Uterus (tissue), 4 donors: ENCODE results near the gene ZBTB17. TPM values are rescaled to one million over a fixed set of nuclear protein-coding genes. Genes with fewer than 3 reads are reported as not detected.
A peak's percentile ranks its signal among the peaks of the same experiment; 100 is the strongest.

Experiments
- DNase-seq, 2 donors: peaks; one replicate each; pipeline ENCODE4 v3.0.0-alpha.2; 2019 to 2020
- H3K27ac ChIP-seq, 2 donors: fragments of 200-600 bp; sonication (generic); 1 replicate in 1 of 2; 2 replicates in 1 of 2; pipeline ENCODE4 v1.5.1; 2016 to 2018
- H3K27me3 ChIP-seq, 2 donors: fragments of 200-600 bp; sonication (generic); one replicate each; pipeline ENCODE4 v1.5.1; 2018 to 2019; ENCODE audit warnings: control low read depth in 1 of 2
- H3K36me3 ChIP-seq, 2 donors: fragments of 200-600 bp; sonication (generic); one replicate each; pipeline ENCODE4 v1.5.1; 2019; ENCODE audit warnings: control low read depth in 1 of 2
- H3K4me1 ChIP-seq, 2 donors: fragments of 200-600 bp; sonication (generic); one replicate each; pipeline ENCODE4 v1.5.1; 2018 to 2019; ENCODE audit warnings: control low read depth in 1 of 2
- H3K4me3 ChIP-seq, 2 donors: fragments of 200-600 bp; sonication (generic); 1 replicate in 1 of 2; 2 replicates in 1 of 2; pipeline ENCODE4 v1.5.1; 2018 to 2019; ENCODE audit warnings: mild to moderate bottlenecking in 1 of 2
- H3K9me3 ChIP-seq, 2 donors: fragments of 200-600 bp; sonication (generic); one replicate each; pipeline ENCODE4 v1.5.1; 2019; ENCODE audit warnings: control low read depth in 1 of 2
- POLR2A ChIP-seq, 2 donors: fragments of 450-650 bp; IDR thresholded peaks; one replicate each; pipeline ENCODE4 v1.6.1; 2016; ENCODE audit warnings: antibody characterized with exemption in 2 of 2, mild to moderate bottlenecking in 1 of 2, moderate library complexity in 1 of 2
- intact Hi-C: fragments of 100-400 bp; cut with DNase I; formaldehyde crosslinking; loops from one replicate; pipeline ENCODE4 v1.15.1; 2023; ENCODE audit warnings: low total_unique reads
- total RNA-seq, 4 donors: library from RNA; depleted of rRNA in 3 of 4; stranded (reverse); fragments of >200 nt in 3 of 4; gene quantifications; one replicate each; pipeline versions ENCODE4 v1.1.0 to v1.2.4, GENCODE V29; 2014 to 2023
- TF ChIP-seq, protein P1 (sequence below), 4 experiments: fragments of 200-600 bp in 2 of 4; fragments of 450-650 bp in 2 of 4; sonication (generic) in 2 of 4; IDR thresholded peaks; one replicate each; pipeline ENCODE4 v1.5.1; 2016 to 2019; ENCODE audit warnings: antibody characterized with exemption in 4 of 4, mild to moderate bottlenecking in 2 of 4, moderate library complexity in 1 of 4
- donor health status: DM: yes; HTN: yes; CAD: no.

The ZBTB17 gene
- total RNA-seq, 4 donors from 2014 or later, result 21.3 to 120 (median 70.0) TPM

DNA sequence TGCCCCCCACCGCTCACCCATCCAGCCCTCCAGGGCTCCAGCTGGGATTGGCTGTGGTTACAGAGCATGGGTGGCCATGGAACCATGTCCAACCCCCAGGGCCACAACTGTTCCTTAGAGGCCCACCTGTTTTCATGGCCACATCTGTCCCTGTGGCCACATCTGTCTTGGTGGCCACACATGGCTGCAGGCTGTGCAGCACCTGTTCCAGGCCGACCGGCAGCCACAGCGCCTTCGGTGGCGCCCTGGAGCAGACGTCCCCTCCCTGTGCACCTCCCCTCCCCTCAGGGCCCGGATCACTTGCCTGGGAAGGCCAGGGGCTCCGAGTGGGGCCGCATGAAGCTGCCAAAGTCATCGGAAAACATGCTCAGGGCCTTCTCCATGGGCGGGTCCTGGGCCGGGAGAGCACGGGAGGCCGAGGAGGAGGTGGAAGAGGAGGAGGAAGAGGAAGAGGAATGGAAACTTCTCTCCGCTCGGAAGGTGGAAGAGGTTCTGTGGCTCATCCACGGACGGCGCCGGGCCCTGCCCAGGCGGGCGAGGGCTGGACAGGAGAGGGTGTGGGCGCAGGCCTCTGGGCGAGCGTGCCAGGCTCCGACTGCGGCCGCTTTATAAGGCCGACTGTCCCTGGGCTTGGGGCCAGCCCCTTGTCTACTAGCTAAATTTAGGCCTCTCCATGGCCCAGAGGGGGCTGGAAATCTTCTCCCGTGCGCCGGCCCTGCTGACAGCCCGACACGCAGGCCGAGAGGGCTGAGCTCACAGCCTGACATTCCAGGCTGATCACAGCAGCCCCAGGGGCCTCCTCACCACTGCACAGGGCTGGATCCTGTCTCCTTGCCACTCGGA lies 41.8 kb upstream of the ZBTB17 start, which contains the start of gene HSPB7:
Gene HSPB7 (minus strand): TSS at position 583 of the 843 bp plus-strand sequence. CDS start 80 bp downstream, at position 503.
- H3K9me3 ChIP-seq, result no peaks in the 10 kb centered on the region
- peaks cover 20 to 33% of the 10 kb centered on the region in 2 donors for H3K4me1 ChIP-seq
- peak; percentile 94 to 96 for DNase-seq
- H3K36me3 ChIP-seq, result no peaks in the 10 kb centered on the region
- H3K4me3 ChIP-seq, result peak within 1 kb of the TSS; percentile 38 to 40
- peak within 1 kb of the TSS; percentile 97 for H3K27ac ChIP-seq
- H3K27me3 ChIP-seq, result no peaks in the 10 kb centered on the region
- TF ChIP-seq, protein P1, sequence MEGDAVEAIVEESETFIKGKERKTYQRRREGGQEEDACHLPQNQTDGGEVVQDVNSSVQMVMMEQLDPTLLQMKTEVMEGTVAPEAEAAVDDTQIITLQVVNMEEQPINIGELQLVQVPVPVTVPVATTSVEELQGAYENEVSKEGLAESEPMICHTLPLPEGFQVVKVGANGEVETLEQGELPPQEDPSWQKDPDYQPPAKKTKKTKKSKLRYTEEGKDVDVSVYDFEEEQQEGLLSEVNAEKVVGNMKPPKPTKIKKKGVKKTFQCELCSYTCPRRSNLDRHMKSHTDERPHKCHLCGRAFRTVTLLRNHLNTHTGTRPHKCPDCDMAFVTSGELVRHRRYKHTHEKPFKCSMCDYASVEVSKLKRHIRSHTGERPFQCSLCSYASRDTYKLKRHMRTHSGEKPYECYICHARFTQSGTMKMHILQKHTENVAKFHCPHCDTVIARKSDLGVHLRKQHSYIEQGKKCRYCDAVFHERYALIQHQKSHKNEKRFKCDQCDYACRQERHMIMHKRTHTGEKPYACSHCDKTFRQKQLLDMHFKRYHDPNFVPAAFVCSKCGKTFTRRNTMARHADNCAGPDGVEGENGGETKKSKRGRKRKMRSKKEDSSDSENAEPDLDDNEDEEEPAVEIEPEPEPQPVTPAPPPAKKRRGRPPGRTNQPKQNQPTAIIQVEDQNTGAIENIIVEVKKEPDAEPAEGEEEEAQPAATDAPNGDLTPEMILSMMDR (IDR thresholded peaks at IDR 0.05), result peak in 2 of 4 experiments; percentile 4 to 17
- TF ChIP-seq POLR2A (IDR thresholded peaks at IDR 0.05), result peak; percentile 58 to 83
- intact Hi-C loops, result no loop called here

DNA sequence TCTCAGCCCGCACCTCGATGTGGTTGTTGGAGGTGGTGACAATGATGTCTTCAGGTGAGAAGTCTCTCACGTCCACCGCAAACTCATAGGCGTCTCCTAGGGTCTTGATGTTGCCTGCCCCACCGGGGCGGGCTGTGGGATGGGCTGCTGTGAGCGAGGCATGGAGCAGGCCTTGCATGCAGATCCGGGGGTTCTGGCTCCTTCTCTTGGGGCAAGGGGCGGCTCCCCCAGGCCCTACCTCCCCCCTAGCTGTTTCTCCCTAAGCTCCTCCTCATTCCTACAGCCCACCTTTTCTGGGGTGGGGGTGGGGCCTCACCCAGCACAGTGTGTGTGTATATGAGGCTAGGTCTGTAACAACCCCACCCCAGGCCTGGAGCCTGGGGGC lies 41.2 kb upstream of the ZBTB17 start:
- Histone ChIP-seq H3K4me3 (peak overlapping the region; percentile 38 to 40), H3K4me1 (peaks cover 20 to 37% of the 10 kb centered on the region in 2 donors)
- intact Hi-C loops, result no loop called here

DNA sequence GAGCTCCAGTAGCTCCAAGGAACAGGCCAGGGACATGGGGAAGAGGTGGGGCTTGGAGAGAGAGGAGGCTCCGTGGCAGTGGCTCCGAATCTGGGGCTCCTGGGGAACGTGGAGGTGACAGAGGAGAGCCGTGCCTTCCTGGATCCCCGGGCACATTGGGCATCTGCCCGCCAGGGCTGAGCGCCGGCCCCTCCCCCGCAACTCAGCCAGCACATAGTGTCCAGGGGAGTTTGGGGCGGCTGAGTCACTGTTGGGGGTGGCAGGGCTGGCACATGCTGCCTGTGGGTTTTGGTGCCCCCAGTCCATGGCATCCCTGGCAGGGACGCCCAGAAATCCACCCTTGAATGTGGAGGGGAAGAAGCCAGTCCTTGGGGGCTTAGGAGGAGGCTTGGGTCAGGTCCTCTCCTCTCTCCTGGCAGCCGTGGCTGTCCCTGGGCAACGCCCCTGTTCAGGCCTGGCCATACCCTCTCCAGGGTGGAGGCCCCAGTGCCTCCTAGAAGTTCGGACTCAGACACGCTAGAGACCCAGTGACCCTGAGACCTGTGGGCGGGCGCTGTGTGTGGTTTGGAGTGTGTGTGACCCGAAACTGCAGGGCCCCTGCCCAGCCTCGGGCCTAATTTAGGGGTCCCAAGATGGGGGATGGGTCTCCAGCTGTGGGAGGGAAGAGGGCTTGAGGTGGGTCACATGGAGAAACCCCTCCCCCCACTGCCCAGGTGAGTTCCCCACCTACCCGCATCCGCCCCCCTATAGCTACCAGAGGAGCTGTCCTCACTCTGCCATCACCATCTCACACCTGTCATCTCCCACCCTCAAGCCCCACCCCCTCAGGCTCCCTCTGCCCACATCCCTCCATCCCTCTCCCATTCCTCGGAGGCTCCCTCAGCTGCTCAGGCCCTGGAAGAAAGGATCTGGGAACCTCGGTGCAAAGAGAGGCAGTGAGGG lies 40.3 kb upstream of the ZBTB17 start:
- peak in 1 of 2 donors; percentile 39 for TF ChIP-seq POLR2A (IDR thresholded peaks at IDR 0.05)
- TF ChIP-seq, protein P1 (IDR thresholded peaks at IDR 0.05), result no peak
- Histone ChIP-seq H3K27ac (peak overlapping the region; percentile 97), H3K27me3 (no peaks in the 10 kb centered on the region), H3K9me3 (no peaks in the 10 kb centered on the region), H3K4me1 (peaks cover 20 to 37% of the 10 kb centered on the region in 2 donors), H3K36me3 (no peaks in the 10 kb centered on the region), H3K4me3 (peak overlapping the region; percentile 38 to 40)
- DNase-seq, result peak; percentile 67 to 75
- intact Hi-C loops, result no loop called here

More for the DNA sequence above, 41.2 kb upstream of the ZBTB17 start:
- no peaks in the 10 kb centered on the region for H3K27me3 ChIP-seq
- H3K9me3 ChIP-seq, result no peaks in the 10 kb centered on the region
- H3K27ac ChIP-seq, result peak overlapping the region; percentile 97
- TF ChIP-seq, protein P1 (IDR thresholded peaks at IDR 0.05), result no peak
- no peak for TF ChIP-seq POLR2A (IDR thresholded peaks at IDR 0.05)
- H3K36me3 ChIP-seq, result no peaks in the 10 kb centered on the region
- DNase-seq, result no peak

DNA sequence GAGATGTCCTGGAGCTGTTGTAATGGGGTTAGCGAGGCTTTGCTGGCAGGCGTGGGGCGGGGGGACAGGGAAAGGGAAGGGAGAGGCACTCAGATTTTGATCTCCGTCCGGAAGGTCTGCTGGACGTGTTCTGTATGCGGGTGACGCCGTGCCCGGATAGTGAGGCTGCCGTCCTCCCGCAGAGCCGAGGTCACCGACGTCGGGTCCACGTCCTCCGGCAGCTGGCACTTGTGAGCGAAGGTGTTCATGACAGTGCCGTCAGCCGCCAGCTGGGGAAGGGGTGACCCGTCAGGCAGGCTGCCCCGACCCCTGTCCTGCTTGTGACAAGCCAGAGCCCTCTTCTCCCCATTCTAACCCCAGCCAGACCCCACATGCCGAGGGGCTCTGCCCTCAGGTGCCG lies 39.6 kb upstream of the ZBTB17 start:
- H3K27me3 ChIP-seq, result no peaks in the 10 kb centered on the region
- TF ChIP-seq, protein P1 (IDR thresholded peaks at IDR 0.05), result no peak
- no peak for TF ChIP-seq POLR2A (IDR thresholded peaks at IDR 0.05)
- no peak for DNase-seq
- peak overlapping the region; percentile 97 for H3K27ac ChIP-seq
- peak overlapping the region in 1 of 2 donors; percentile 40 for H3K4me3 ChIP-seq
- intact Hi-C loops, result no loop called here
- peaks cover 20 to 37% of the 10 kb centered on the region in 2 donors for H3K4me1 ChIP-seq
- H3K36me3 ChIP-seq, result no peaks in the 10 kb centered on the region
- H3K9me3 ChIP-seq, result no peaks in the 10 kb centered on the region
